Measurements from ENCODE around the gene APMAP.
"Not testable (repeated sequence)": the region's sequence is repeated elsewhere in the genome, so short reads cannot be mapped to it uniquely, and the experiment has no call there.

APMAP gene

GRCh38 chr20:24950128-24950835, 42.3 kb downstream of the APMAP start:
- DNase-seq: peak; percentile 13

GRCh38 chr20:24949756-24950127, 42.8 kb downstream of the APMAP start:
- DNase-seq: no peak

DNA sequence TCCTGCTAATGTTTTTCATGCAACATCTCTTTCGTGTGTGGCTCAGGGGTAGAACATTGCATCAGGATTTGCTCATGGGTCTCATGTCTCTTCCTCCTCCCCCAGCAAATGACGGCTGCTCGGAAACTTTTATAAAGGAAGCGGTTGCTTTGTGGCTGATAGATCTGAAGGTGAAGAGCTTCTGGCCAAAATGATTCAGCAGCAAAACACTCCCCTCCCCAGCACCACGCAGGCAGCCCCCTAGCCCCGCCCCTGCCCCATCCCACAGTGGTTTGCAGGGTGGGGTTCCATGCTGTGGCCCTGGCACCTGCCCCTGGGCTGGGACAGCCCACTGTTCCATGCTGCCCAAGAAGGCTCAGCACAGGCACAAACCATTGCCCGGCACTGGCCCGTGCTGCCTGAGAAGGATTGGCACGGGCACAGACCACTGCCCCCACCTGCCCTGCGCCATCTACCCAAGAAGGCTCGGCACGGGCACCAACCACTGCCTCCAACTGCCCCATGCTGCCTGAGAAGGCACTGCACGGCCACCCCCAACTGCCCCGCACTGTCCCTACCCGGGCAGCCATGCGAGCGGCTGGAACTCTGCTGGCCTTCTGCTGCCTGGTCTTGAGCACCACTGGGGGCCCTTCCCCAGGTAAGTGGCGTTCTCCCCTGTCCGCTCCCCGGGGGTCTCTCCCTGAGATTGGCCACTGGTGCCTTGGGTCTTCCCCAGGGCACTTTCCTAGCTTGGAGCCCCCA, 43.4 kb downstream of the APMAP start, which contains the start of gene CST7:
TSS of gene CST7 (plus strand) at position 331 of the 741 bp plus-strand sequence. CDS start at position 568, 237 bp downstream.
- no peak for DNase-seq

- DNase-seq: not testable (repeated sequence)
These were observed 44.1 kb downstream of the APMAP start for GRCh38 chr20:24948396-24948938.

DNA sequence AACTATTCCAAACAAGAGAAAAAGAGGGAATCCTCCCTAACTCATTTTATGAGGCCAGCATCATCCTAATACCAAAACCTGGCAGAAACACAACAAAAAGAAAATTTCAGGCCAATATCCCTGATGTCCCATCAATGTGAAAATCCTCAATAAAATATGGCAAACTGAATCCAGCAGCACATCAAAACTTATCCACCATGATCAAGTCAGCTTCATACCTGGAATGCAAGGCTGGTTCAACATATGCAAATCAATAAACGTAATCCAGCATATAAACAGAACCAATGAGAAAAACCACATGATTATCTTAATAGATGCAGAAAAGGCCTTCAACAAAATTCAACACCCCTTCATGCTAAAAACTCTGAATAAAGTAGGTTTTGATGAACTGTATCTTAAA, 46.2 kb downstream of the APMAP start:
- DNase-seq: not testable (repeated sequence)

- no peak for DNase-seq
These were observed 48.8 kb downstream of the APMAP start for GRCh38 chr20:24943731-24944130.

DNA sequence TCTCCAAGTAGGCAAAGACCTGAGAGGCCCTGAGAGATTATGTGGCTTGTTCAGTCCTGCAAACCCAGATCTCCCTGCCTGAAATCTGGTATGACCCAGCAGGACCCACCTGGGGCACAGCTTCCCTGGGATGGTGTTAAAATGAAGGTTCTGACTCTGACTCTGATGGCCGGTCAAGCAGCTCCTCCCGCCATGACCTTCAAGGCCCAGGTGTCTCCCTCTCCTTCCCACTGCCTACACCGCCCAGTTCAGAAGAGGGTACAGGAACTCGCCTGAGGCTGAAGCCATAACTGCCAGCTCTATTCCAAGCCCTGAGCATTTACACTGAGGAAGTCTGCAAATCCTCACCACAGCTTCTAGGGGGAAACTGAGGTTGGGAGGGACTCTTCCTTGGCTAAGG, 49.4 kb downstream of the APMAP start:
- DNase-seq: no peak

DNA sequence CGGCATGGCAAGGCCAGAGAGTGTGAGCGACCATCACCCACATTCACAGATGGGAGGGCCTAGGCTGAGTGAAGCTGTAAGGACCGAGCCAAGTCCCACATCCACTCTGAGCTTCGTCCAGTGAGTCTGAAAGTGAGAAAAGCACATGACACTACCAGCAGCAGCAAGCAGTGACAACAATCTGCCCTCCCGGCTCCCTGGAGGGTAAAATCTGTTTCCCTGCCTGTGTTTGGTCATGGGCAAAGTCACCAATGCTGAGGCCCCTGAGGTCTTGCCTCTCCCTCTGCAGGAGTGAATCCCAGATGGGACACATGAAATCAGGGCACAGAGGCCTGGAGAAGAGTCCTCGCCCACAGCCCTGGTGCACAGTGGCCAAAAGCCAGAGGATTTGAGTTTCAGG, 49.9 kb downstream of the APMAP start:
- no peak for DNase-seq

GRCh38 chr20:24939036-24939435, 53.5 kb downstream of the APMAP start:
- no peak for DNase-seq

DNA sequence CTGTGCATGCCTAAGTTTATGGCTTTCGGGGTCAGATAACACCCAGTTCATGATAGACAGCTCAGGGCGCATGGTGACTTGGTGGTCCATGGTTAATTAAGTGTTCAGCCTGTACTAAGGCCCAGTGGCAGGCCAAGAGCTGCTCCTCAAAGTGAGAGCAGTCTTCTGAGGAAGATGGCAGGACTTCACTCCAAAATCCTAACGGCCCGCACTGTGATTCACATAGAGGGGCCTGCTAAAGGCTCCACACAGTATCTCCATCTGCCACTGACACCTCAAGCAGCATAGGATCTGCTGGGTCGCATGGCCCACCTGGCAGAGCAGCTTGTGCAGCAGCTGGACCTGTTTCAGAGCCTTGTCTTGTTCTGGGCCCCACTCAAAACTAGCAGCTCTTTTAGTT, 54.1 kb downstream of the APMAP start:
- no peak for DNase-seq

DNA sequence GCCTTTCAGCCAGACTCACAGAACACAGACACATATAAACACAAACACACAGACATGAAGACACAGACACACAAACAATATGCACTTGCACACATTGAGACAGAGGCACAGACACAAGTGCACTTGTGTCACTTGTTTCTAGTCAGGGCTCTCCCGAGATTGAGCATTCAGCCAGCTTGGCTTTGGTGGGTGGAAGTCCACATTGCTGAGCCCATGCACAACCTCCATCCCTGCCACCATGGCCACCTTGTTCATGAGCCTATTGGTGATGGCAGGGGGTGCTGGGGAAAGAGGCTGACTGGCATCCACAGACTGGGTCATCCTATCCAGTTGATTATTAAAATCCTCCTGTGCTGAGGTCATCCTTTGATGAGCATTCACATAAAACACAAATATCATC, 55.0 kb downstream of the APMAP start:
- DNase-seq: no peak

DNA sequence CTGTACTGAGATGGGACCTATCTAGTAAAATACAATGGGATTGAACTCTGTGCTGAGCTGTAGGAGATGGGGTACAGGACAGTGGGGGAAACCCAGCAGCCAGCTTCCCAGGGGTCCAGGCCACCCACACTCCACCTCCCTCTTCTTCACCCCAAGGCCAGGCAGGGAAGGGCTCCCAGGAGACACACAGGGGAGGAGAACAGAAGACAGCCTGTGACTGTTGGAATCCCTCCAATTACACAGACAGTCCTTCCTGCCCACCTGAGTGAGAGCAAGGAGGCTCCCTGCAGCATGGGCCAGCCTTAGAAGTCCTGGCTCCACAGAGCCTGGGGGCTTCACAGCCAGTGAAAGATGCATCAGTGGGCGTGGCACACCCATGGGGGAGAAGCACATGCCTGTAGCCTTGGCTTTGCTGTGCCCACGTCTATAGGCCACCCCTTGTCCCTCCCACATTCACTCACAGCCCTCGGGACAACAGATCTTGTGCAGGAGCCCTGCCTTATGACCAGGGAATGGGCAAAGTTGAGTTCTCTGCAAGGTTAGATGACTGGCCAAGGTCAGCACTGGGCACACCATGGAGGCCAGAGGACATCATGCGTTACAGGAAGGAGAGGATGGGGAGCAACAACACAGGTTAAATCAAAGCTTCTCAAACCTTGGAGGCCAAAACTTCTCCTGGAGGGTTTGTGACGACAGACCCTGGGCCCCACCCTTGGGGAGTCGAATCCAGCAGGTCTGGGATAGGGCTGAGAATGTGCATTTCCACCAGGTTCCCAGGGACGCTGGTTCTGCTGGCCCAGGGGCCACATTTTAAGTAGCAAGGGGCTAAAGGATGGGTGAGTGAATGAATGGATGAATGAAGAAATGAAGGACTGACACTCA, 55.8 kb downstream of the APMAP start:
- no peak for DNase-seq

DNA sequence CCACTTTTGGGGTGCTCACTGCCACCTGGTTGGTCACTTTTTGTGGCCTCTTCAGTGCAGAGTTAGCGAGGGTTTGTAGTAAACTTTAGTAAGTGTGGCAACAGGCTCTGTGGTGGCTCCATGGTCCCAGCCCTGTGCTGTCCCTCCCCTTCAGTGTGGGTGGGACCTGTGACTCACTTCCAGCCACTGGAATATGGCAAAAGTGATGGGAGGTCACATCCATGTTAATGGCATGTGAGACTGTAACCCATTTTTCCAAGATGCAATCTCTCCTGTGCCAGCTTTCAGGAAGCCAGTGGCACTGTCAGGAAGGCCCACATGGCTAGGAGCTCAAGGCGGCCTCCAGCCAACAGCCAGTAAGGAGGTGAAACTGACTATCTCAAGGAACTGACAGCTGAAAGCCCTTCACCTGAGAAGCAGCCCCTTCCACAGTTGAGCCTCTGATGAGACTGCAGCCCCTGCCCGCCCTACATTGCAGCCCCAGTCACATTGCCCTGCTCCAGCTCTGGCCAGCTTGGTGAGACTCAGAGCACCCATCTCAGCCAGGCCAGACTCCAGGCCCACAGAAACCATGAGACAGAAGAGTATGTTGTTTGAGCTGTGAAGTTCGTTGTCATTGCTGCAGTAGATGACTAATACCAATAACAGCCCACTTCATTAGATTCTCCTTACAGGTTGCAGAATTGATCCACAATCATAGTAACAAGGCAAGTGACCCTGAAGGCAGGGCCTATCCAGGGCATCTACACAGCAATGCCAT, 56.6 kb downstream of the APMAP start:
- DNase-seq: no peak

GRCh38 chr20:24935140-24935539, 57.4 kb downstream of the APMAP start:
- DNase-seq: no peak

DNA sequence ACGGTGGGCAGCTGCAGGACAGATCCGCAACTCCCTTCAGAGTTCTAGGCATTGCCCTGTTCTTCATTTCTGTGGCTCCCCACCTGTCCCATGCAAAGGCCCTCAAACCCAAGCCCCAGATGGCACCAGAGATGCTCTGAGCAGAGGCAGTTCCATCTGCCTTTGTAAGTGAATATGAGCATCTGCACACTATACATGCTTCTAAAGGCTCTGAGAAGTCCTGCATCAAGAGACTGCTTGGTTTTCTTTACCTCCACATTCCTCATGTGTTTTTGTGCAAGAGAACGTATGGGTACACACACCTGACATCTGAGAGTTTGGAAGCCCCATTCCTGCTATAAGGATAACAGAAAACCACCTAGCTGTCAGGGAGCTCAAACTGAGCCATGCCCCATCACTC, 57.8 kb downstream of the APMAP start:
- no peak for DNase-seq

- DNase-seq: no peak
These were observed 58.4 kb downstream of the APMAP start for GRCh38 chr20:24934101-24934661.

DNA sequence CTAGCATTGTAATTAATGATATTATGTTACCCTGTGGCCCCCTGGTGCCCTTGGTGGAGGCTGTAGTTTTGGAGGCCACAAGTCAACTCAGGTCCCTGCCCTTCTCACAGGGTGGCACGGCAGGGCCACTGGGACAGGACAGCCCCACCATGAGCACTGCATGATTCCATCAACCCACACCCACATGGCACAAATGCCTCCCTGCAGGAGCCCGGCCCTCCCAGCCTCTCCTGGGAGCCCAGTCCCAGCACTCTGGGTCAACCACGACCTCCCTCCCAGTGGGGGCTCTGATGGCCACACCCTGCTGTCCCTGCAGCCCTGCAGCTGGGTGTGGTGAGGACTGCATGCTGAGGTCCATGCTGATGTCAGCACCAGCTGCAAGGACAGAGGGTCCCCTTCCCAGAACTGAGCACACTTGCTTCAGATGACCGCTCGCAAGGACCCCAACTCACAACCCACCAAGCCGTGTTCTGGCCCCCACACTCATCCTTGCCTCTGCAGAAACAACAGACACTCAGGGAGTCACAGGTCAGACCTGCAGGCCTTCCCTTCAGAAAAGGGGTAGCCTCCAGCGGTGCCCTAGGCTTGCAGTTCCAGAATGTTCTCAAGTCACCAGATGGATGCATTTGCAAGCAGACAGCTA, 59.2 kb downstream of the APMAP start:
- DNase-seq: no peak

DNA sequence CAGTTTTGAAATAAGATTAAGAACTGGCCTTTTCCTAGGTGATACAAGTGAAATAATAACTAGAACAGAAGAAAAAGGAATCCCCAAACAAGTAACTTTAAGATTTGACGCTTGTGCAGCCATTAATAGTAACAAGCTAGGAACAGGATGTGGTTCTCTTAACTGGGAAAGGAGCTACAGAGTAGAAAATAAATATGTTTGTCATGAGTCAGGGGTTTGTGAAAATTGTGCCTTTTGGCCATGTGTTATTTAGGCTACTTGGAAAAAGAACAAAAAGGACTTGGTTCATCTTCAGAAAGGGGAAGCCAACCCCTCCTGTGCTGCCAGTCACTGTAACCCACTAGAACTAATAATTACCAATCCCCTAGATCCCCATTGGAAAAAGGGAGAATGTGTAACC, 60.7 kb downstream of the APMAP start:
- DNase-seq: not testable (repeated sequence)

DNA sequence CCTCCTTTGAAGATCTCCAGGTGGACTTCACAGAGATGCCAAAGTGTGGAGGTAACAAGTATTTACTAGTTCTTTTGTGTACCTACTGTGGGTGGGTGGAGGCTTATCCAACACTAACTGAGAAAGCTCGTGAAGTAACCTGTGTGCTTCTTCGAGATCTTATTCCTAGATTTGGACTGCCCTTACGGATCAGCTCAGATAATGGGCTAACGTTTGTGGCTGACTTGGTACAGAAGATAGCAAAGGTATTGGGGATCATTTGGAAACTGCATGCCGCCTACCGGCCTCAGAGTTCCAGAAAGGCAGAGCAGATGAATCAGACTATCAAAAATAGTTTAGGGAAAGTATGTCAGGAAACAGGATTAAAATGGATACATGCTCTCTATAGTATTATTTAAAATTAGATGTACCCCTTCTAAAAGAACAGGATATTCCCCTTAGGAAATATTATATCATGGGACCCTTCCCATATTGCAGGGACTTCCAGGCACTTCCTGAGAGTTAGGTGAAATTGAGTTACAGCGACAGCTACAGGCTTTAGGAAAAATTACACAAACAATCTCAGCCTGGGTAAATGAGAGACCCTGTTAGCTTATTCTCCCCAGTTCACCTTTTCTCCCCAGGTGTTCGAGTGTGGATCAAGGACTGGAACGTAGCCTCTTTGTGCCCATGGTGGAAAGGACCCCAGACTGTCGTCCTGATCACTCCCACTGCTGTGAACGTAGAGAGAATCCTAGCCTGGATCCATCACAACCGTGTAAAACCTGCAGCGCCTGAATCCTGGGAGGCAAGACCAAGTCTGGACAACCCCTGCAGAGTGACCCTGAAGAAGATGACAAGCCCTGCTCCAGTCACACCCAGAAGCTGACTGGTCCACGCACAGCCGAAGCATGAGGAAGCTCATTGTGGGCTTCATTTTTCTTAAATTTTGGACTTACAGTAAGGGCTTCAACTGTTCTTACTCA, 61.5 kb downstream of the APMAP start:
- peak; percentile 66 for DNase-seq
